HepG2 (cell line): ENCODE results near the gene ZNF12. TPM values are rescaled to one million over a fixed set of nuclear protein-coding genes. Genes with fewer than 3 reads are reported as not detected.
A peak's percentile ranks its signal among the peaks of the same experiment; 100 is the strongest.

Source experiments
- ARHGAP35 ChIP-seq: sonication (generic); formaldehyde crosslinking; IDR thresholded peaks from 2 replicates; pipeline ENCODE4 v1.9.0; 2022; ENCODE audit warnings: mild to moderate bottlenecking, inconsistent platforms, moderate library complexity, missing genetic modification reagents, borderline replicate concordance
- CC2D1A ChIP-seq: sonication (generic); formaldehyde crosslinking; IDR thresholded peaks from 2 replicates; pipeline ENCODE4 v1.8.1; 2023; ENCODE audit warnings: mild to moderate bottlenecking, missing genetic modification reagents
- FOSL1 ChIP-seq: sonication (generic); formaldehyde crosslinking; IDR thresholded peaks from 2 replicates; pipeline ENCODE4 v1.9.0; 2021; ENCODE audit warnings: missing genetic modification reagents, borderline replicate concordance
- HDAC6 ChIP-seq: fragments of 200-600 bp; sonication (generic); IDR thresholded peaks from 2 replicates; pipeline ENCODE4 v1.7.0; 2017; ENCODE audit warnings: mild to moderate bottlenecking, antibody characterized with exemption, low read length, low read depth
- HMG20B ChIP-seq: conservative IDR thresholded peaks from 2 replicates; pipeline ENCODE4 v1.6.1; 2016; ENCODE audit warnings: missing genetic modification reagents, missing compliant biosample characterization
- NFATC3 ChIP-seq: sonication (generic); formaldehyde crosslinking; IDR thresholded peaks from 2 replicates; pipeline ENCODE4 v1.5.1; 2020; ENCODE audit warnings: mild to moderate bottlenecking, missing genetic modification reagents
- PAWR ChIP-seq: sonication (generic); formaldehyde crosslinking; IDR thresholded peaks from 2 replicates; pipeline ENCODE4 v1.4.0; 2020; ENCODE audit warnings: missing genetic modification reagents, mild to moderate bottlenecking, borderline replicate concordance
- POLR2A ChIP-seq, 2 experiments: IDR thresholded peaks; 2 replicates each; pipeline ENCODE4 v1.6.1; 2011; ENCODE audit warnings: low read depth in 2 of 2, low read length in 2 of 2, mild to moderate bottlenecking in 1 of 2, moderate library complexity in 1 of 2; ENCODE audit not compliant: insufficient read depth in 1 of 2
- PPARG ChIP-seq: conservative IDR thresholded peaks from 2 replicates; pipeline ENCODE4 v1.6.1; 2016; ENCODE audit warnings: missing biosample characterization, missing genetic modification reagents
- SOX6 ChIP-seq, 2 experiments: fragments of 450-650 bp in 1 of 2; sonication (generic) in 1 of 2; formaldehyde crosslinking in 1 of 2; IDR thresholded peaks; 2 replicates each; pipeline versions ENCODE4 v1.4.0 to v1.6.1; 2017 to 2020; ENCODE audit warnings: antibody characterized with exemption in 1 of 2, mild to moderate bottlenecking in 1 of 2, missing genetic modification reagents in 1 of 2
- SRSF1 ChIP-seq: fragments of 200-400 bp; formaldehyde crosslinking; optimal IDR thresholded peaks from 2 replicates; pipeline ENCODE3; 2017; ENCODE audit warnings: mild to moderate bottlenecking, low read depth, low read length, moderate library complexity
- ZBTB38 ChIP-seq: sonication (generic); formaldehyde crosslinking; IDR thresholded peaks from 2 replicates; pipeline ENCODE4 v1.5.1; 2020; ENCODE audit warnings: mild to moderate bottlenecking, missing genetic modification reagents
- ZNF253 ChIP-seq: sonication (generic); formaldehyde crosslinking; IDR thresholded peaks from 2 replicates; pipeline ENCODE4 v1.8.0; 2022; ENCODE audit warnings: mild to moderate bottlenecking, missing genetic modification reagents, borderline replicate concordance
- ZNF792 ChIP-seq: IDR thresholded peaks from 2 replicates; pipeline ENCODE4 v1.6.1; 2016
- ZNF816 ChIP-seq: sonication (generic); formaldehyde crosslinking; IDR thresholded peaks from 2 replicates; pipeline ENCODE4 v1.8.0; 2022; ENCODE audit warnings: missing genetic modification reagents, mild to moderate bottlenecking, borderline replicate concordance
- polyA plus RNA-seq, 8 experiments: library from polyadenylated mRNA; depleted of rRNA in 3 of 8; stranded (reverse) in 7 of 8; unstranded in 1 of 8; fragments of >200 nt; fragmentation: Illumina TruSeq in 4 of 8; extraction: Trizol in 4 of 8; gene quantifications; 2 replicates each; pipeline versions ENCODE4 v1.2.1 to v1.2.3, GENCODE V29; 2011 to 2016; ENCODE audit warnings: low read depth in 4 of 8, missing spikeins in 1 of 8, mixed read lengths in 1 of 8; ENCODE audit not compliant: insufficient read depth in 1 of 8
- total RNA-seq, 5 experiments: library from RNA; depleted of rRNA; stranded (reverse); fragments of >200 nt; fragmentation: Illumina TruSeq; extraction: Trizol; gene quantifications; 2 replicates each; pipeline ENCODE4 v1.2.3, GENCODE V29; 2016; ENCODE audit warnings: low read depth in 1 of 5
- TF ChIP-seq, protein P1 (sequence below): sonication (generic); formaldehyde crosslinking; IDR thresholded peaks from 2 replicates; pipeline ENCODE4 v1.8.0; 2022; ENCODE audit warnings: mild to moderate bottlenecking, missing genetic modification reagents, borderline replicate concordance
- TF ChIP-seq, protein P2 (sequence below): IDR thresholded peaks from 2 replicates; pipeline ENCODE4 v1.6.1; 2016; ENCODE audit warnings: missing biosample characterization, missing genetic modification reagents, low read depth
- TF ChIP-seq, protein P3 (sequence below): sonication (generic); formaldehyde crosslinking; IDR thresholded peaks from 2 replicates; pipeline ENCODE4 v1.5.0; 2020; ENCODE audit warnings: missing genetic modification reagents
- TF ChIP-seq, protein P4 (sequence below): sonication (generic); formaldehyde crosslinking; IDR thresholded peaks from 2 replicates; pipeline ENCODE4 v1.9.0; 2021; ENCODE audit warnings: missing genetic modification reagents, mild to moderate bottlenecking, borderline replicate concordance
- TF ChIP-seq, protein P5 (sequence below): sonication (generic); formaldehyde crosslinking; IDR thresholded peaks from 2 replicates; pipeline ENCODE4 v1.5.0; 2020; ENCODE audit warnings: mild to moderate bottlenecking, low read depth, missing genetic modification reagents, borderline replicate concordance
- TF ChIP-seq, protein P6 (sequence below): sonication (generic); formaldehyde crosslinking; IDR thresholded peaks from 2 replicates; pipeline ENCODE4 v1.5.0; 2020; ENCODE audit warnings: missing genetic modification reagents, mild to moderate bottlenecking, borderline replicate concordance

The ZNF12 gene
- total and polyA plus RNA-seq, 2 of the 13 experiments (the other 11 are each of a cell fraction or from before 2014, with no cell fraction given): 21.4 to 22.8 TPM

DNA sequence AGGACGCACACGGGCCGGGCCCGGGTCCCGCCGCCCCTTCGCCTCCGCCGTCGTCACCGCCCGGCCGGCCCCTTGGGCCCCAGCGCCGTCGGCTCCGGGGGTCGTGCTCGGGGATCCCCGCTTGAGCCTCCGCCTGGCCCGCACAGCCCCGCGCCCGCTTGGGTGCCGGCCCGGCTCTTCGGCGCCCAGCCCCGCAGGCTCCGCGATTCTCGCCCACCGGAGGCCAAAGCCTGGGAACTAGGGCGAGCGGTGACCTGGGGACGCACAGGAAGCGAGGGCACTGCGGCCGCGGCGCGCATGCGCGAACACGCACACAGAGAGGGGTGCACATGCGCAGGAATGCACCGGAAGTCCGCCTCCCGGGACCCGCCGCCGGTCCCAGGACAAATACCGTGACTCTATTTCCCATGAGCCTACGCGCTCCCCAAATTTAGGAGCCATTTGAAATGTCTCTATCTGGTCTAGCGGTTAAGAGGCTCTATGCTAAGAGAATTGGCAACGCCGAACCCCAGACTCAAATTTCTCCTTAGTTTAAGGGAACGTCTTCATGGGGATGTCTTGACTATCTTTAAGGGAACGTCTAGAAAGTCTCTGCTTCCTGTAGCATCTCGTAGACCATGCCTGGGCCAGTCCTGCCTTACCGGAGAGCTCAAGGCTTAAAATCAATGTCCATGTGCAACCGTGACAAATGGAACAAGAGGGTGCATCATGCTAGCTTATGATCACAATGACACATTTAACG, at the start of gene ZNF12 (continued):
- TF ChIP-seq, protein P1, sequence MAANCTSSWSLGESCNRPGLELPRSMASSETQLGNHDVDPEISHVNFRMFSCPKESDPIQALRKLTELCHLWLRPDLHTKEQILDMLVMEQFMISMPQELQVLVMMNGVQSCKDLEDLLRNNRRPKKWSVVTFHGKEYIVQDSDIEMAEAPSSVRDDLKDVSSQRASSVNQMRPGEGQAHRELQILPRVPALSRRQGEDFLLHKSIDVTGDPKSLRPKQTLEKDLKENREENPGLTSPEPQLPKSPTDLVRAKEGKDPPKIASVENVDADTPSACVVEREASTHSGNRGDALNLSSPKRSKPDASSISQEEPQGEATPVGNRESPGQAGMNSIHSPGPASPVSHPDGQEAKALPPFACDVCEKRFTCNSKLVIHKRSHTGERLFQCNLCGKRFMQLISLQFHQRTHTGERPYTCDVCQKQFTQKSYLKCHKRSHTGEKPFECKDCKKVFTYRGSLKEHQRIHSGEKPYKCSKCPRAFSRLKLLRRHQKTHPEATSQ (CRISPR knock-in tag): no peak
- no peak for TF ChIP-seq ZNF253 (CRISPR knock-in tag)
- no peak for TF ChIP-seq HMG20B (CRISPR knock-in tag)
- TF ChIP-seq, protein P2, sequence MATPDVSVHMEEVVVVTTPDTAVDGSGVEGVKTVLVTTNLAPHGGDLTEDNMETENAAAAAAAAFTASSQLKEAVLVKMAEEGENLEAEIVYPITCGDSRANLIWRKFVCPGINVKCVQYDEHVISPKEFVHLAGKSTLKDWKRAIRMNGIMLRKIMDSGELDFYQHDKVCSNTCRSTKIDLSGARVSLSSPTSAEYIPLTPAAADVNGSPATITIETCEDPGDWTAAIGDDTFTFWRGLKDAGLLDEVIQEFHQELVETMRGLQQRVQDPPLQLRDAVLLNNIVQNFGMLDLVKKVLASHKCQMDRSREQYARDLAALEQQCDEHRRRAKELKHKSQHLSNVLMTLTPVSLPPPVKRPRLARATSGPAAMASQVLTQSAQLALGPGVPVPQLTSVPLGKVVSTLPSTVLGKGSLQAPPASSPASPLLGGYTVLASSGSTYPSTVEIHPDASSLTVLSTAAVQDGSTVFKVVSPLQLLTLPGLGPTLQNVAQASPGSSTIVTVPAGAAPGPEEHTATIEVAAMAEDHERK (CRISPR knock-in tag): no peak
- 0 out of 2 replicates have a peak, but pooled peaks have one; percentile 10 for TF ChIP-seq PPARG (CRISPR knock-in tag)
- no peak for TF ChIP-seq ARHGAP35 (CRISPR knock-in tag)
- no peak; the same call in 1 of the 2 replicates for TF ChIP-seq ZBTB38 (CRISPR knock-in tag)
- TF ChIP-seq FOSL1 (CRISPR knock-in tag): no peak
- TF ChIP-seq SOX6 (IDR thresholded peaks at IDR 0.05): no peak
- peak; percentile 31; the same call in 1 of the 2 replicates for TF ChIP-seq SOX6 (CRISPR knock-in tag; IDR thresholded peaks at IDR 0.05)
- TF ChIP-seq SRSF1: no peak
- TF ChIP-seq PAWR (CRISPR knock-in tag): no peak
- TF ChIP-seq NFATC3 (CRISPR knock-in tag): no peak; the same call in 1 of the 2 replicates
- TF ChIP-seq, protein P3, sequence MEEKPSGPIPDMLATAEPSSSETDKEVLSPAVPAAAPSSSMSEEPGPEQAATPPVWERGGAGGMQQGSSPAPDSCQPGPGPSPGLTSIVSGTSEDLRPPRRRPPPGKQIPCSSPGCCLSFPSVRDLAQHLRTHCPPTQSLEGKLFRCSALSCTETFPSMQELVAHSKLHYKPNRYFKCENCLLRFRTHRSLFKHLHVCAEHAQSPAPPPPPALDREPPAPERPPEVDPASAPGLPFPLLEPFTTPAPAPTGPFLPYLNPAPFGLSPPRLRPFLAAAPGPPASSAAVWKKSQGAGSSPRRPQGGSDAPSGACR (CRISPR knock-in tag): no peak
- TF ChIP-seq, protein P4, sequence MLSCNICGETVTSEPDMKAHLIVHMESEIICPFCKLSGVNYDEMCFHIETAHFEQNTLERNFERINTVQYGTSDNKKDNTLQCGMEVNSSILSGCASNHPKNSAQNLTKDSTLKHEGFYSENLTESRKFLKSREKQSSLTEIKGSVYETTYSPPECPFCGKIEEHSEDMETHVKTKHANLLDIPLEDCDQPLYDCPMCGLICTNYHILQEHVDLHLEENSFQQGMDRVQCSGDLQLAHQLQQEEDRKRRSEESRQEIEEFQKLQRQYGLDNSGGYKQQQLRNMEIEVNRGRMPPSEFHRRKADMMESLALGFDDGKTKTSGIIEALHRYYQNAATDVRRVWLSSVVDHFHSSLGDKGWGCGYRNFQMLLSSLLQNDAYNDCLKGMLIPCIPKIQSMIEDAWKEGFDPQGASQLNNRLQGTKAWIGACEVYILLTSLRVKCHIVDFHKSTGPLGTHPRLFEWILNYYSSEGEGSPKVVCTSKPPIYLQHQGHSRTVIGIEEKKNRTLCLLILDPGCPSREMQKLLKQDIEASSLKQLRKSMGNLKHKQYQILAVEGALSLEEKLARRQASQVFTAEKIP (CRISPR knock-in tag): no peak
- no peak for TF ChIP-seq HDAC6
- peak; percentile 39; the same call in 1 of the 2 replicates for TF ChIP-seq ZNF792 (CRISPR knock-in tag)
- TF ChIP-seq, protein P5, sequence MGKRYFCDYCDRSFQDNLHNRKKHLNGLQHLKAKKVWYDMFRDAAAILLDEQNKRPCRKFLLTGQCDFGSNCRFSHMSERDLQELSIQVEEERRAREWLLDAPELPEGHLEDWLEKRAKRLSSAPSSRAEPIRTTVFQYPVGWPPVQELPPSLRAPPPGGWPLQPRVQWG (CRISPR knock-in tag): no peak
- TF ChIP-seq, protein P6, sequence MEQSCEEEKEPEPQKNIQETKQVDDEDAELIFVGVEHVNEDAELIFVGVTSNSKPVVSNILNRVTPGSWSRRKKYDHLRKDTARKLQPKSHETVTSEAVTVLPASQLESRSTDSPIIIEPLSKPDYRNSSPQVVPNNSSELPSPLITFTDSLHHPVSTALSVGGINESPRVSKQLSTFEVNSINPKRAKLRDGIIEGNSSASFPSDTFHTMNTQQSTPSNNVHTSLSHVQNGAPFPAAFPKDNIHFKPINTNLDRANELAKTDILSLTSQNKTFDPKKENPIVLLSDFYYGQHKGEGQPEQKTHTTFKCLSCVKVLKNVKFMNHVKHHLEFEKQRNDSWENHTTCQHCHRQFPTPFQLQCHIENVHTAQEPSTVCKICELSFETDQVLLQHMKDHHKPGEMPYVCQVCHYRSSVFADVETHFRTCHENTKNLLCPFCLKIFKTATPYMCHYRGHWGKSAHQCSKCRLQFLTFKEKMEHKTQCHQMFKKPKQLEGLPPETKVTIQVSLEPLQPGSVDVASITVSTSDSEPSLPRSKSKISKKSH: no peak
- TF ChIP-seq POLR2A (IDR thresholded peaks at IDR 0.05; ENCODE audit: insufficient read depth in 1 of 2, low read depth in 2 of 2, low read length in 2 of 2): peak; percentile 55 to 82
- peak; percentile 72; the same call in 1 of the 2 replicates for TF ChIP-seq ZNF816 (CRISPR knock-in tag)
- TF ChIP-seq CC2D1A (CRISPR knock-in tag): no peak
